ENCODE measurements around the gene YPEL3. TPM values are rescaled to one million over a fixed set of nuclear protein-coding genes. Genes with fewer than 3 reads are reported as not detected.

The YPEL3 gene
- polyA plus RNA-seq, 2 of the 4 experiments (the other 2 are of a cell fraction) = 4.5 to 8.1 TPM

DNA sequence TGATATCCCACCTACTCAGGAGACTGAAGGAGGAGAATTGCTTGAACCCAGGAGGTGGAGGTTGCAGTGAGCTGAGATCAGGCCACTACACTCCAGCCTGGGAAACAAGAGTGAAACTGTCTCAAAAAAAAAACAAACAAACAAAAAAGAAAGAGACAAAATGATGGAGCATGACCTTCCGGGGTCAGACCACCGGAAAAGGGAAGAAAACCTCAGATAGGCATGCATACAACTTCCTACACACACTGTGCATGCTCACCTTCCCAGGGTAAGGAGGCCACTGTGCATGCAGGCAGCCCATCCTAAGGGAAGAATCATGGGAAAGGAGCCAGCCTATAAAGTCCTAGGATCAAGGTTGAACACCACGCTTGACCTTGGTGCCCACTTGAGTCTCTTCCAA is 36.6 kb upstream of the YPEL3 start:
- no peak for TF ChIP-seq CBX8 (IDR thresholded peaks at IDR 0.05)
- no peak for TF ChIP-seq SREBF2 (IDR thresholded peaks at IDR 0.05)
- TF ChIP-seq KDM5A (IDR thresholded peaks at IDR 0.05) = no peak
- TF ChIP-seq, protein P1, sequence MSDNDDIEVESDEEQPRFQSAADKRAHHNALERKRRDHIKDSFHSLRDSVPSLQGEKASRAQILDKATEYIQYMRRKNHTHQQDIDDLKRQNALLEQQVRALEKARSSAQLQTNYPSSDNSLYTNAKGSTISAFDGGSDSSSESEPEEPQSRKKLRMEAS (IDR thresholded peaks at IDR 0.05) = no peak
- TF ChIP-seq NFE2L2 (conservative IDR thresholded peaks at IDR 0.05; ENCODE audit: low read length) = no peak
- TF ChIP-seq BHLHE40 (IDR thresholded peaks at IDR 0.05; ENCODE audit: low read depth, low read length) = no peak
- TF ChIP-seq, protein P2, sequence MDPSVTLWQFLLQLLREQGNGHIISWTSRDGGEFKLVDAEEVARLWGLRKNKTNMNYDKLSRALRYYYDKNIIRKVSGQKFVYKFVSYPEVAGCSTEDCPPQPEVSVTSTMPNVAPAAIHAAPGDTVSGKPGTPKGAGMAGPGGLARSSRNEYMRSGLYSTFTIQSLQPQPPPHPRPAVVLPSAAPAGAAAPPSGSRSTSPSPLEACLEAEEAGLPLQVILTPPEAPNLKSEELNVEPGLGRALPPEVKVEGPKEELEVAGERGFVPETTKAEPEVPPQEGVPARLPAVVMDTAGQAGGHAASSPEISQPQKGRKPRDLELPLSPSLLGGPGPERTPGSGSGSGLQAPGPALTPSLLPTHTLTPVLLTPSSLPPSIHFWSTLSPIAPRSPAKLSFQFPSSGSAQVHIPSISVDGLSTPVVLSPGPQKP (IDR thresholded peaks at IDR 0.05; ENCODE audit: low read depth, low read length) = no peak
- TF ChIP-seq, protein P3, sequence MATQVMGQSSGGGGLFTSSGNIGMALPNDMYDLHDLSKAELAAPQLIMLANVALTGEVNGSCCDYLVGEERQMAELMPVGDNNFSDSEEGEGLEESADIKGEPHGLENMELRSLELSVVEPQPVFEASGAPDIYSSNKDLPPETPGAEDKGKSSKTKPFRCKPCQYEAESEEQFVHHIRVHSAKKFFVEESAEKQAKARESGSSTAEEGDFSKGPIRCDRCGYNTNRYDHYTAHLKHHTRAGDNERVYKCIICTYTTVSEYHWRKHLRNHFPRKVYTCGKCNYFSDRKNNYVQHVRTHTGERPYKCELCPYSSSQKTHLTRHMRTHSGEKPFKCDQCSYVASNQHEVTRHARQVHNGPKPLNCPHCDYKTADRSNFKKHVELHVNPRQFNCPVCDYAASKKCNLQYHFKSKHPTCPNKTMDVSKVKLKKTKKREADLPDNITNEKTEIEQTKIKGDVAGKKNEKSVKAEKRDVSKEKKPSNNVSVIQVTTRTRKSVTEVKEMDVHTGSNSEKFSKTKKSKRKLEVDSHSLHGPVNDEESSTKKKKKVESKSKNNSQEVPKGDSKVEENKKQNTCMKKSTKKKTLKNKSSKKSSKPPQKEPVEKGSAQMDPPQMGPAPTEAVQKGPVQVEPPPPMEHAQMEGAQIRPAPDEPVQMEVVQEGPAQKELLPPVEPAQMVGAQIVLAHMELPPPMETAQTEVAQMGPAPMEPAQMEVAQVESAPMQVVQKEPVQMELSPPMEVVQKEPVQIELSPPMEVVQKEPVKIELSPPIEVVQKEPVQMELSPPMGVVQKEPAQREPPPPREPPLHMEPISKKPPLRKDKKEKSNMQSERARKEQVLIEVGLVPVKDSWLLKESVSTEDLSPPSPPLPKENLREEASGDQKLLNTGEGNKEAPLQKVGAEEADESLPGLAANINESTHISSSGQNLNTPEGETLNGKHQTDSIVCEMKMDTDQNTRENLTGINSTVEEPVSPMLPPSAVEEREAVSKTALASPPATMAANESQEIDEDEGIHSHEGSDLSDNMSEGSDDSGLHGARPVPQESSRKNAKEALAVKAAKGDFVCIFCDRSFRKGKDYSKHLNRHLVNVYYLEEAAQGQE (IDR thresholded peaks at IDR 0.05) = no peak
- TF ChIP-seq RCOR1 (IDR thresholded peaks at IDR 0.05; ENCODE audit: low read depth, low read length) = no peak
- no peak for TF ChIP-seq EP300 (IDR thresholded peaks at IDR 0.05)
- no peak for TF ChIP-seq SMC3 (IDR thresholded peaks at IDR 0.05)
- no peak for TF ChIP-seq POLR2A (IDR thresholded peaks at IDR 0.05; ENCODE audit: low read length)
- TF ChIP-seq GATA3 (IDR thresholded peaks at IDR 0.05; ENCODE audit: borderline replicate concordance) = no peak
- TF ChIP-seq, protein P4, sequence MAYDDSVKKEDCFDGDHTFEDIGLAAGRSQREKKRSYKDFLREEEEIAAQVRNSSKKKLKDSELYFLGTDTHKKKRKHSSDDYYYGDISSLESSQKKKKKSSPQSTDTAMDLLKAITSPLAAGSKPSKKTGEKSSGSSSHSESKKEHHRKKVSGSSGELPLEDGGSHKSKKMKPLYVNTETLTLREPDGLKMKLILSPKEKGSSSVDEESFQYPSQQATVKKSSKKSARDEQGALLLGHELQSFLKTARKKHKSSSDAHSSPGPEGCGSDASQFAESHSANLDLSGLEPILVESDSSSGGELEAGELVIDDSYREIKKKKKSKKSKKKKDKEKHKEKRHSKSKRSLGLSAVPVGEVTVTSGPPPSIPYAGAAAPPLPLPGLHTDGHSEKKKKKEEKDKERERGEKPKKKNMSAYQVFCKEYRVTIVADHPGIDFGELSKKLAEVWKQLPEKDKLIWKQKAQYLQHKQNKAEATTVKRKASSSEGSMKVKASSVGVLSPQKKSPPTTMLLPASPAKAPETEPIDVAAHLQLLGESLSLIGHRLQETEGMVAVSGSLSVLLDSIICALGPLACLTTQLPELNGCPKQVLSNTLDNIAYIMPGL (CRISPR knock-in tag; IDR thresholded peaks at IDR 0.05; ENCODE audit: borderline replicate concordance) = no peak
- no peak for TF ChIP-seq FOXS1 (CRISPR knock-in tag; IDR thresholded peaks at IDR 0.05)
- TF ChIP-seq RAD21 (conservative IDR thresholded peaks at IDR 0.05 in 1 of 2, IDR thresholded peaks at IDR 0.05 in 1 of 2) = no peak
- no peak for TF ChIP-seq HOXB13 (CRISPR knock-in tag; IDR thresholded peaks at IDR 0.05; ENCODE audit: low read depth)
- ATAC-seq (no peak), DNase-seq (ENCODE audit: low read depth in 1 of 2, low spot score in 1 of 2) (no peak), FAIRE-seq (no peak)
- ChIA-PET CTCF (interaction anchor here (1.3 to 2.5 kb wide), 2 partner anchors 19 to 39 kb away, joined by 5 to 7 read pairs; partner anchors contain the start of gene GDPD3), POLR2A (no interaction called here)
- 66% methylated on average over 3 of the region's 3 CpGs for WGBS (ENCODE audit: missing lambda C conversion rate)
- Histone ChIP-seq H3K27ac (no peak overlapping the region), H3K4me1 (no peaks in the 10 kb centered on the region), H3K4me2 (no peak overlapping the region), H3K4me3 (no peak overlapping the region), H3K9me3 (no peaks in the 10 kb centered on the region)

DNA sequence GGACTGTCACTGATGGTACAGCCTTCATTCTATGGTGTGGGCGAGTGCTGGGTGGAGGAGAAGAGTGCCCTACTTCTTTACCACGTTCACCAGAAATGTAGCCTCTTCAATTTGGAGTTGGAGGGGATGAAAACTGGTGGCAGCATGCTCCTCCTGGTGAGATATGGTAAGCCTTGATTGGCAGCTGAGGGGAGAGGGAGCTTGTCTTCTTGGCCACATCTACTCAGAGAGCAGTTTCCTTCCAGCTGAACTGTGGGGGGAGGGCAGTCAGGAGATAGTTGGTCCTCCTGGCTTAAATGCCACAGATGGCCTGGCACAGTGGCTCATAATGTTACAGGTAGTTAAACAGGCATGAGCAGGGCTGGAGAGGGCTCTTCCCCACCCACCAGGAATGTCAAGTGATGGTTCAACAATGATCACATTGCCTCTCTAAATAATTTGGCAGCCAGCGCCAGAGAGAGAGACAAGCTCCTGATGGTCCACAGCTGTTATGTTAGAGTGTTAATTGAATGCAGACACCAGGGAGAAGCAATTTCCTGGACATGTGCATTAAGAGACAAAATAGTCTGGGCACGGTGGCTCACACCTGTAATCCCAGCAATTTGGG is 36.0 kb upstream of the YPEL3 start:
- H3K4me3 ChIP-seq = no peak overlapping the region
- H3K9me3 ChIP-seq = no peaks in the 10 kb centered on the region
- H3K27ac ChIP-seq = no peak overlapping the region
- 69% methylated on average over 4 of the region's 4 CpGs for WGBS (ENCODE audit: missing lambda C conversion rate)
- POLR2A ChIA-PET = no interaction called here
- no peak for ATAC-seq
- FAIRE-seq = no peak
- H3K4me2 ChIP-seq = no peak overlapping the region
- DNase-seq (ENCODE audit: low read depth in 1 of 2, low spot score in 1 of 2) = no peak
- no peaks in the 10 kb centered on the region for H3K4me1 ChIP-seq
- CTCF ChIA-PET = interaction anchor here (1.1 to 2.5 kb wide), 2 partner anchors 19 to 40 kb away, joined by 3 to 7 read pairs; partner anchors contain the start of gene GDPD3
- no peak for TF ChIP-seq CBX8 (IDR thresholded peaks at IDR 0.05)
- no peak for TF ChIP-seq ZNF302 (CRISPR knock-in tag; IDR thresholded peaks at IDR 0.05)
- no peak for TF ChIP-seq KDM5A (IDR thresholded peaks at IDR 0.05)
- TF ChIP-seq POLR2AphosphoS2 (conservative IDR thresholded peaks at IDR 0.05; ENCODE audit: low read length) = no peak
- TF ChIP-seq, protein P5, sequence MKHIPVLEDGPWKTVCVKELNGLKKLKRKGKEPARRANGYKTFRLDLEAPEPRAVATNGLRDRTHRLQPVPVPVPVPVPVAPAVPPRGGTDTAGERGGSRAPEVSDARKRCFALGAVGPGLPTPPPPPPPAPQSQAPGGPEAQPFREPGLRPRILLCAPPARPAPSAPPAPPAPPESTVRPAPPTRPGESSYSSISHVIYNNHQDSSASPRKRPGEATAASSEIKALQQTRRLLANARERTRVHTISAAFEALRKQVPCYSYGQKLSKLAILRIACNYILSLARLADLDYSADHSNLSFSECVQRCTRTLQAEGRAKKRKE (CRISPR knock-in tag; IDR thresholded peaks at IDR 0.05; ENCODE audit: low read depth) = no peak
- TF ChIP-seq MYC (IDR thresholded peaks at IDR 0.05; ENCODE audit: borderline replicate concordance, low read length) = no peak
- TF ChIP-seq, protein P6, sequence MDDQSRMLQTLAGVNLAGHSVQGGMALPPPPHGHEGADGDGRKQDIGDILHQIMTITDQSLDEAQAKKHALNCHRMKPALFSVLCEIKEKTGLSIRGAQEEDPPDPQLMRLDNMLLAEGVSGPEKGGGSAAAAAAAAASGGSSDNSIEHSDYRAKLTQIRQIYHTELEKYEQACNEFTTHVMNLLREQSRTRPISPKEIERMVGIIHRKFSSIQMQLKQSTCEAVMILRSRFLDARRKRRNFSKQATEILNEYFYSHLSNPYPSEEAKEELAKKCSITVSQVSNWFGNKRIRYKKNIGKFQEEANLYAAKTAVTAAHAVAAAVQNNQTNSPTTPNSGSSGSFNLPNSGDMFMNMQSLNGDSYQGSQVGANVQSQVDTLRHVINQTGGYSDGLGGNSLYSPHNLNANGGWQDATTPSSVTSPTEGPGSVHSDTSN (IDR thresholded peaks at IDR 0.05) = no peak
- TF ChIP-seq ZSCAN20 (CRISPR knock-in tag; IDR thresholded peaks at IDR 0.05) = no peak
- TF ChIP-seq JUNB (IDR thresholded peaks at IDR 0.05) = no peak
- TF ChIP-seq SMC3 (IDR thresholded peaks at IDR 0.05) = no peak
- TF ChIP-seq, protein P1 (IDR thresholded peaks at IDR 0.05) = no peak
- TF ChIP-seq, protein P7, sequence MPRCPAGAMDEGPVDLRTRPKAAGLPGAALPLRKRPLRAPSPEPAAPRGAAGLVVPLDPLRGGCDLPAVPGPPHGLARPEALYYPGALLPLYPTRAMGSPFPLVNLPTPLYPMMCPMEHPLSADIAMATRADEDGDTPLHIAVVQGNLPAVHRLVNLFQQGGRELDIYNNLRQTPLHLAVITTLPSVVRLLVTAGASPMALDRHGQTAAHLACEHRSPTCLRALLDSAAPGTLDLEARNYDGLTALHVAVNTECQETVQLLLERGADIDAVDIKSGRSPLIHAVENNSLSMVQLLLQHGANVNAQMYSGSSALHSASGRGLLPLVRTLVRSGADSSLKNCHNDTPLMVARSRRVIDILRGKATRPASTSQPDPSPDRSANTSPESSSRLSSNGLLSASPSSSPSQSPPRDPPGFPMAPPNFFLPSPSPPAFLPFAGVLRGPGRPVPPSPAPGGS (IDR thresholded peaks at IDR 0.05) = no peak
- no peak for TF ChIP-seq RAD21 (conservative IDR thresholded peaks at IDR 0.05 in 1 of 2, IDR thresholded peaks at IDR 0.05 in 1 of 2)
- TF ChIP-seq RFX5 (IDR thresholded peaks at IDR 0.05) = no peak
- no peak for TF ChIP-seq POLR2A (IDR thresholded peaks at IDR 0.05; ENCODE audit: low read length)
- TF ChIP-seq CHD4 (IDR thresholded peaks at IDR 0.05; ENCODE audit: borderline replicate concordance) = no peak

Data from A549 (cell line).